GM20431 (cell line): ENCODE measurements around the gene CHD6.

ENCODE experiments used
- in situ Hi-C: fragments of 300-500 bp; cut with MseI, MboI; formaldehyde crosslinking; loops from one replicate; pipeline ENCODE4 v1.15.0; 2020; ENCODE audit warnings: low sequenced_read_pairs; ENCODE audit not compliant: unreplicated experiment

CHD6 gene

GRCh38 chr20:41621971-41622370 is 3.8 kb upstream of the CHD6 start:
- in situ Hi-C loops, result no loop called here

GRCh38 chr20:41621421-41621820 is 3.2 kb upstream of the CHD6 start:
- in situ Hi-C loops, result no loop called here

DNA sequence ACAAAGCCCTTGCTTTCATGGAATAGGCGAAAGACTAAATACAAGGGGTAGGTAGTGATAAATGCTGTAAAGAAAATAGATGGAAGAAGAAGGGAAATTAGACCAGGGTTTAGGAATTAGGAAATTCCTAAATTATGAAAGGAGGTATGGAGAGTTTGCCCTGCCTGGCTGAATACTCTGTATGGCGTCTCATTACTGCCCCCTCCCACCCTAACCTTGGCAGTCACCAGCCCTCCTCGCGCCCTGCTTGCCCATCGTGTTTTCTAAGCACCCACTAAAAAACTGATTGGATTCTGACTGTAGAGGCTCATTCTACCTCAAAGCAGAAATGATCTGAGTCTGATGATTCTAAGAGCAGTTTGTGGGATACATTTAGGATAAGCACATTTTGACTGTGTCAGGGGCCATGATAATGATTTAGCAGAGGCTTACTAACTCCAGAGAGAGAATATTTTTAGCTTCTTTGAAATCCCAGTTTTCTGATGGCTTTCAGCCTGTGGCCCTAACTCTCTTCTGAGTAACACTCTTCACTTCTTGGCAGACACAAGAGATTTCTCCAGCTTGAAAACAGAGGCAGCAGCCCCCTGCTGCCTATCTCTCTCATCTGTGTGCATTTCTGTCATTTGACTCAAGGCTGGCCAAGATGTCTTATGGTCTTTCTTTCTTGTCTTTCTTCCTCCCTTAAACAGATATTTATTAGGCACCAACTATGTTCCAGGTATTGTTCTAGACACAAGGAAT is 1.4 kb upstream of the CHD6 start:
- in situ Hi-C loops, result no loop called here

DNA sequence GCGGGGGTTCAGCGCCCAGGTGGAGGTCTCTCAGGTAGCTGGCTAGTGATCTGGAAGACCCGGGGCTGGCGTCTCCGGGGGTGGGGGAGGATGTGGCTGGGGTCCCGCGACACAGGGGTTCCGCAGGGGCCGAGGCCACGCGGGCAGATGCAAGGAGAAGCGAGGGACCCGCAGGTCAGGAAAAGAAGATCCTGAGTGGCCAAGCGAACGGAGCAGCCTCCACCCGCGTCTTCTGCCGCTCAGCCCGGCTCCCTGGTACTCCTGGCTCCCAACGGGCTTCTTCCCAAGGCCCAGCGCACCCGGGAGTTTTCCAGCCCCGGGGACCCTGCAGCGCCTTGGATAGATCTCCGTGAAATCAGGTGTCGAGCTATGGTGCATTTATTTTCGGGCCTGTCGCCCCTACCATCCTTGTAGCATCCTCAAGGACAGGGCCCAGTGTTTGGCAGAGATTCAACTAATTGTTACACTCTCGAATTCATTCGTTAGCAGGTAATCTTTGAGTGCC is 682 bp upstream of the CHD6 start:
- in situ Hi-C loops, result no loop called here

DNA sequence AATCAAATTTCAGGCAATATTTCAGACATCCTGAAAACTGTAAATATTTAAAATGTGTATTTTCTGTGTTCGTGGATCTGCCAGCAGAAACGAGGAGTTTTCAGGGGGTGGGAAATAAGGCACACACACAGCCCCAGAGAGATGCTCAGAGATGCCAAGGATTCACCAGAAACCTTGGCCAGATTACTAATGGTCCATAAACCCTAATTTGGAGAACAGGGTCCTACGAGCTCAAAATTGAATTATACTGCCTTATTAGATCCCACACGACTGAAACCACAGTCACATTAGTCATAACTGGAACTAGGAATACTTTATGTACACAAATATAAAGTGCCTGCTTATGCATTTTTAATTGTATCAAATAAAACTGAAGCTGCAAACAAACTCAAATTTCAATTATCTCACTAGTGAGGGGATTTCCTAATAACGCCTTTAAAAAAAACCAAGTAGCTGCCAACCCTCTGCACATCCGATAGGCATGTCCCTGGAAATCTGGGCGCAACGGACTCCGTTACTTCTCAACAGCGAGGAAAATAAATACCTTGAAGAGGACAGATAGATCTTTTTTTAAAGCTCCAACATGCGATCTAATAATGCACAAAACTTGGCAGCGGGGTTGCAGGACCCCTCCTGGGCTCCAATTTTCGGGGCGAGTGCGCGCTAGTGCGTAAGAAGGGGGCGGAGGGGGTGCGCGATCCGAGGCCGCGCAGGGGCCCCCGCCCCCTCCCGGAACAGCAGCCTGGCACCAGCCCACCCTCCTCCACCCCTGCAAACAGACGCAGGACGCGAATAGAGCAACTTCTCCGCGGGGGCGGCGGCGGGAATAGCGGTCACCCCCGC is 897 bp downstream of the CHD6 start:
- in situ Hi-C loops, result no loop called here

- in situ Hi-C loops, result no loop called here
Measured at GRCh38 chr20:41616228-41616627, 1.9 kb downstream of the CHD6 start.

GRCh38 chr20:41615676-41616075 is 2.5 kb downstream of the CHD6 start:
- in situ Hi-C loops, result no loop called here

DNA sequence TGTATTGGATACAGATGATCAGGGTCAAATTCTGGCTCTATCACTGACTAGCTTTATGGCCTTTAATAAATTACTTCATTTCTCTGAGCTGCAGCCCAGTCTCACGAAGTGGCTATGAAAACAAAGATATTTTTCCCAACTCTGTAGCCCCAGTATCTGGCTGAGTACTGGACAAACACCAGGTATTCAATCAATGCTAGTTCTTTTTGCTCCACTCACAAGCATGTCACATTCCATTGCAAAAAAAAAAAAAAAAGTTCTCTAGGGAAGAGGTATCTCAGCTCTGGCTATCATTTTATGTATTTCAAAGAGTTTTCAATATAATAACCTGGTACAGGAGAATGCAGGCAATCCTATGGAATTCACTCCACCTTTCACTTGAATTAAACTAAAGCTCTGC is 3.1 kb downstream of the CHD6 start:
- in situ Hi-C loops, result no loop called here

DNA sequence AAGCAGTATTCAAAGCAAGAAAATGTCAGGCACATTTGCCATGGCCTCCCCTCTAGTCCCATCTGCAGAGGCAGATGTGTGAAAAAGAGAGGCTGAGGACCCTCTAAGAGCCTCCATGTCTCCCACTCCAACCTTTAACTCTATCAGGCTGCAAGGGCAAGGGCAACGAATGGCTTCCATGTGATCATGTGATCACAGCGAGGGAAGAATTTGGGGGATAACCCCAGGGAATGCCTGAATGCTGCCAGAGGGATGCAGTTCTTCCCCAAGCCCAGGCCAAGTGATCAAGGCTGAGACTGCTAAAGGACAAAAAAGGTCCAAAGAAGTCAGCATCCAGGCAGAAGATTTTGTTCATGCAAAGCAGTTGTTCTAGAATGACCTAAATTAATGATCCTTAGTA is 4.9 kb downstream of the CHD6 start:
- in situ Hi-C loops, result no loop called here

GRCh38 chr20:41609474-41609873 is 8.7 kb downstream of the CHD6 start:
- in situ Hi-C loops, result no loop called here

- in situ Hi-C loops, result no loop called here
Measured at GRCh38 chr20:41608606-41609005, 9.6 kb downstream of the CHD6 start.

DNA sequence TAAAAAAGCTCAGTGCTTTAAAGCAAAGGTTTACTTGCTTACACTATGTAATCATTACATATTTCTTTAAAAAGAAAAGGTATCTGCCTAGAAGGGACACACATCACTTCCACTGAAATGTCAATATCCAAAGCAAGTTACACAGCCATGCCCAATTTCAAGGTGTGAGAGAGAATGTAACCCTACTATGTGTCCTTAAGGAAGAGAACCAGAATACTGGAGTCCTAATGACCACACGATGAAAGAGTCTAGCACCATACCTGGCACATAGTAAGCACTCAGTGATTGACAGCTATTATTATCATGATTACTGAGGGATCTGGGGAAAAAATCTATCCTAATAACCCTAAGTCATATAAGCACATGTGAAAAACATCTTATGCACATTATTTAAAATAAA is 10.4 kb downstream of the CHD6 start:
- in situ Hi-C loops, result no loop called here

DNA sequence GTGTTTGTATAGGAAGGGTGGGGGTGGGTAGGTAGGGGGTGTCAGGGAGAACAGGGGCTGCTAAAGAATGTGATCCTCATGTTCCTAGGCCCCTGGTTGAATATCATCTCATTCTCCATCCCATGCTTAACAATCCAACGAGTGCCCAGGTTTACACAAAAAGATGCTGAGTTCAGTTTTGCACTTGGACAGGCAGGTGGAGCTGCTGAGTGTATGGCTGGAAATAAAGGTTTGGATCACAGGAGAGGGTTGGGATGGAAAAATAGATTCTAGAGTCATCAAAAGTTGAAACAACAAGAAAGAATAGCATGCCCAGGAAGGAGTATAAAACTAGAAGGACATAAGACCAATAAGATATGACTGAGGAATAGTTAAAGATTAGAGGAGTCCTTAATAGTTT is 14.2 kb downstream of the CHD6 start:
- in situ Hi-C loops, result no loop called here

DNA sequence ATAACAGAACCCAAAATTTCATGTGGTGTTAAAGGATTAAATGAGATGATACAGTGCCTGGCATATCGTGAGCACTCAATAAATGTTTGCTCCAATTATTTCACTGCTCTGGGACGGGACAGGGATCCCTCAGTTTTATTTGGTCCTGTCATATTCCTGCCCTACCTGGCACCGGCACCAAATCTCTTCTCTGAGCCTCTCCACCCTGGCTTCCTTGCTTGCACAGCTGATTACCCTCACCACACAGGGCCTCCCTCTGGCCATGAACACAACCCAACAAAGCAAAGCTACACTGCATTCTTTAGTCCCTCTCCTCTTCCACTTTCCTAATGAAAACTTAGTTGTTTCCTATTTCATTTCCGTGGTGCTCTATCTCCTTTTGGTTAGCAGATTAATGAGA is 16.4 kb downstream of the CHD6 start:
- in situ Hi-C loops, result no loop called here

DNA sequence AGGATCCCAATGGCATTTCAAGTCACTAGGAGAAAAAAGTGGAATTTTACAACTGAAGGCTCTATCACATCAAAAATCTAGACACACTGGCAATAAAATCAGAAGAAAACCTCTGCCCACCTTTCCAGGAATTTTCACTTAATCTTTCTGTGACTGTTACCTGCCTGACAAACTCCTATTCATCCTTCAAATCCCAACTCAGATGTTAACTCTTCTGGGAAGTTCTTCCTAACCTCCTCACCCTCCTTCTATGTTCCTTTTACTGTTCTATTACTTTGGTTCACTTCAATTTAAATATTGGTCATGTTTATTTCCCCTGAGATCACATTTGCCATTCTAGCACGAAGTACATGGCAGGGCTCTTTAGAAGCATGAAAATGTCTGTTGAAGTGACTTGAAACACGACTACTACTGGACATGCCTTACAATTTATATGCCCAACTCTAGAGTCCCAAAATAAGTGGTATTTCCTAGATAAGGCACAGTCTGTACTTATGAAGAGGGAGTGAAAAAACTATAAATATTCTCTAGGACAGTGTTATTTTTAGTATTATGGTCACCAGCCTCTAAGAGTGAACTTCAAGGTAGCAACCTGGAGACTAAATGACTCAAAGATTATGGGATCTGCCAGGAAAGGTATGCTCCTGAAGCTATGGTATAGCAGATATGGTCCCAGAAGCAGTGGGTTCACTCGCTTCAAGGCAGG is 17.1 kb downstream of the CHD6 start:
- in situ Hi-C loops, result no loop called here

DNA sequence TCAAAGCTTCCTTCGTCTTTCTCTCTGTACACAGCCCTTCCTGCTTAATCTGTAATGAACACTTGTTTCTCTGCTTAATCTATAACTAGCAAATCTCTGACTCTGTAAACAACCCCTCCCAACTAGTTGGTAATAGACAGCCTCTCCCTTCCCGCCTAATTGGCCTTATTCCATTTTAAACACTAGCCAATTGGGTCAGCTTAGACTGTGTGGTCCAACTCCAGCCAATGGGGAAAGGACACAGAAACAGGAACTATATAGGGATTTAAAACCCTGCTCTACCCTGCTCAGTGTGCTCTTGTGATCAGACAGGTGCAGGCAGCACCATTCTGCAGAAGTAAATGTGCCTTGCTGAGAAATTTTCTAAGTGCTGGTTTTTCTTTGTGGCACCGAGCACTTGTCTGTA is 18.5 kb downstream of the CHD6 start:
- in situ Hi-C loops, result no loop called here

GRCh38 chr20:41598719-41599118 is 19.5 kb downstream of the CHD6 start:
- in situ Hi-C loops, result no loop called here

GRCh38 chr20:41594514-41595322 is 23.5 kb downstream of the CHD6 start:
- in situ Hi-C loops, result no loop called here

GRCh38 chr20:41592516-41593216 is 25.5 kb downstream of the CHD6 start:
- in situ Hi-C loops, result no loop called here
